HG03442 (cell line): ENCODE measurements around the gene PIGQ.

ENCODE experiments used
- ATAC-seq: cut with Tn5 transposase; IDR thresholded peaks from one replicate; pipeline ENCODE4 v1.9.1; 2021; ENCODE audit warnings: mild to moderate bottlenecking, moderate library complexity; ENCODE audit not compliant: unreplicated experiment

The PIGQ gene

GRCh38 chr16:569445-570254 is at the start of gene PIGQ:
Gene PIGQ, plus strand, starts transcription at chr16:569968. Its CDS starts 4,107 bp downstream, at chr16:574075.
- peak; percentile 65 for ATAC-seq

GRCh38 chr16:520847-521246 is 48.9 kb upstream of the PIGQ start:
- no peak for ATAC-seq

- no peak for ATAC-seq
Observed at GRCh38 chr16:521381-522210, 48.2 kb upstream of the PIGQ start.

GRCh38 chr16:522320-523096 is 47.3 kb upstream of the PIGQ start:
- ATAC-seq: no peak

GRCh38 chr16:523097-523741 is 46.5 kb upstream of the PIGQ start:
- no peak for ATAC-seq

GRCh38 chr16:524274-525040 is 45.3 kb upstream of the PIGQ start:
- no peak for ATAC-seq

GRCh38 chr16:525123-525519 is 44.6 kb upstream of the PIGQ start:
- ATAC-seq: no peak

- ATAC-seq: no peak
Observed at GRCh38 chr16:525520-526180, 44.1 kb upstream of the PIGQ start.

- ATAC-seq: no peak
Observed at GRCh38 chr16:526181-527014, 43.4 kb upstream of the PIGQ start.

- peak; percentile 61 for ATAC-seq
Observed at GRCh38 chr16:527015-527903, 42.5 kb upstream of the PIGQ start, which contains the start of gene CAPN15. Gene CAPN15, plus strand, starts transcription at chr16:527712. Its CDS starts 19,127 bp downstream, at chr16:546839.

- peak; percentile 10 for ATAC-seq
Observed at GRCh38 chr16:528111-529011, 41.4 kb upstream of the PIGQ start.

- ATAC-seq: no peak
Observed at GRCh38 chr16:529012-529575, 40.7 kb upstream of the PIGQ start.

- ATAC-seq: no peak
Observed at GRCh38 chr16:530111-530817, 39.5 kb upstream of the PIGQ start.

- no peak for ATAC-seq
Observed at GRCh38 chr16:531494-532125, 38.2 kb upstream of the PIGQ start.
